Uterus (tissue), 2 donors: ENCODE results near the gene DGKD.

Experiments used
- CTCF ChIP-seq, 4 experiments: fragments of 200-600 bp in 2 of 4; fragments of 450-650 bp in 2 of 4; sonication (generic) in 2 of 4; IDR thresholded peaks; one replicate each; pipeline ENCODE4 v1.5.1; 2016 to 2019; ENCODE audit warnings: antibody characterized with exemption in 4 of 4, mild to moderate bottlenecking in 2 of 4, moderate library complexity in 1 of 4
- POLR2A ChIP-seq, 2 donors: fragments of 450-650 bp; IDR thresholded peaks; one replicate each; pipeline ENCODE4 v1.6.1; 2016; ENCODE audit warnings: antibody characterized with exemption in 2 of 2, mild to moderate bottlenecking in 1 of 2, moderate library complexity in 1 of 2

GRCh38 chr2:233422649-233423551 is 68.6 kb downstream of the DGKD start:
- TF ChIP-seq CTCF (IDR thresholded peaks at IDR 0.05) (no peak), POLR2A (IDR thresholded peaks at IDR 0.05) (no peak)
